GM12872 (cell line): ENCODE results near the gene STK11IP.

Experiments
- TF ChIP-seq, protein P1 (sequence below): IDR thresholded peaks from 3 replicates; pipeline ENCODE4 v1.5.1; 2011; ENCODE audit warnings: low read depth, mild to moderate bottlenecking, low read length, moderate library complexity; ENCODE audit not compliant: insufficient read depth

STK11IP gene

DNA sequence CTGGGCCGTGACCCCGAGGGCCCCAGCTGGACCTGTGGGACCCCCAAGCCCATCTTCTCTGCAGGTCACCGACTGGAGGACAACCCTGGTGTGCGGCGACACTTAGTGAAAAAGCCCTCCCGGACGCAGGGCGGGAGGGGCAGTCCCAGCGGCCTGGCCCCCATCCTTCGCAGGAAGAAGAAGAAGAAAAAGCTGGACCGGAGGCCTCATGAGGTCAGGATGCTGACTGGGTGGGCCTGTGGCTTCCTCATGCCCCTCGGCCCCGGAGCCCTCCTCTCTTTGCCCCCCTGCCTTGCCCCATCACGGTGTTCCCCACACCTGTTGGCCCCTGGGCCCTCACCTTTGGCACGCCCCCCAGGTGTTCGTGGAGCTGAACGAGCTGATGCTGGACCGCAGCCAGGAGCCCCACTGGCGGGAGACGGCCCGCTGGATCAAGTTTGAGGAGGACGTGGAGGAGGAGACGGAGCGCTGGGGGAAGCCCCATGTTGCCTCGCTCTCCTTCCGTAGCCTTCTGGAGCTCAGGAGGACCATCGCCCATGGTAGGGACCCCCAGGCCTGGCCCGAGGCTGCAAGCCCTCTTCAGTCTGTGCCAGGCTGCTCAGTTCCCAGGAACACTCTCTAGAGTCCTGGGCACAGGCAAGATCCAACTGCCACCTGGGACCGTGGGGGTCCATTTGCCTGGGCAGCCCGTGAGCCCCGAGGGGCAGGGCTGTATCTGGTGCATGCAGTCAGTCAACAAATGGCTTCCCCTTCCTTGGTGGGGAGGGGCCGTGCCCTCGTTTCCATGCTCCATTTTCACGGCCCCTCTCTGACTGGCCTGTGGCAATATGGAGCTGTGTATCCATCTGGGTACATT, 34.5 kb downstream of the STK11IP start:
- TF ChIP-seq, protein P1, sequence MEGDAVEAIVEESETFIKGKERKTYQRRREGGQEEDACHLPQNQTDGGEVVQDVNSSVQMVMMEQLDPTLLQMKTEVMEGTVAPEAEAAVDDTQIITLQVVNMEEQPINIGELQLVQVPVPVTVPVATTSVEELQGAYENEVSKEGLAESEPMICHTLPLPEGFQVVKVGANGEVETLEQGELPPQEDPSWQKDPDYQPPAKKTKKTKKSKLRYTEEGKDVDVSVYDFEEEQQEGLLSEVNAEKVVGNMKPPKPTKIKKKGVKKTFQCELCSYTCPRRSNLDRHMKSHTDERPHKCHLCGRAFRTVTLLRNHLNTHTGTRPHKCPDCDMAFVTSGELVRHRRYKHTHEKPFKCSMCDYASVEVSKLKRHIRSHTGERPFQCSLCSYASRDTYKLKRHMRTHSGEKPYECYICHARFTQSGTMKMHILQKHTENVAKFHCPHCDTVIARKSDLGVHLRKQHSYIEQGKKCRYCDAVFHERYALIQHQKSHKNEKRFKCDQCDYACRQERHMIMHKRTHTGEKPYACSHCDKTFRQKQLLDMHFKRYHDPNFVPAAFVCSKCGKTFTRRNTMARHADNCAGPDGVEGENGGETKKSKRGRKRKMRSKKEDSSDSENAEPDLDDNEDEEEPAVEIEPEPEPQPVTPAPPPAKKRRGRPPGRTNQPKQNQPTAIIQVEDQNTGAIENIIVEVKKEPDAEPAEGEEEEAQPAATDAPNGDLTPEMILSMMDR: no peak

DNA sequence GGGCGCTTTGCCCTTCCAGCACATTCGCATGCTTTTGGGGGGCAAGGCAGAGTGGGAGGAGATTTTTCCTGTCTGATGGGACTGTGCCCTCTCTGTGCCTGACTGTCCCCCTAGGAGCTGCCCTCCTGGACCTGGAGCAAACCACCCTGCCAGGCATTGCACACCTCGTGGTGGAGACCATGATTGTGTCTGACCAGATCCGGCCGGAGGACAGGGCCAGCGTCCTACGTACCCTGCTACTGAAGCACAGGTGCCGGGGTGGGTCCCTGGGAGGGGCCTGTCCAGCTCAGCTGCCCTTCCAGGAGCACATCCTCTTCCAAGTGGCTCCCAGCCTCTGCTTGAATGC, 35.1 kb downstream of the STK11IP start:
- TF ChIP-seq, protein P1: no peak

DNA sequence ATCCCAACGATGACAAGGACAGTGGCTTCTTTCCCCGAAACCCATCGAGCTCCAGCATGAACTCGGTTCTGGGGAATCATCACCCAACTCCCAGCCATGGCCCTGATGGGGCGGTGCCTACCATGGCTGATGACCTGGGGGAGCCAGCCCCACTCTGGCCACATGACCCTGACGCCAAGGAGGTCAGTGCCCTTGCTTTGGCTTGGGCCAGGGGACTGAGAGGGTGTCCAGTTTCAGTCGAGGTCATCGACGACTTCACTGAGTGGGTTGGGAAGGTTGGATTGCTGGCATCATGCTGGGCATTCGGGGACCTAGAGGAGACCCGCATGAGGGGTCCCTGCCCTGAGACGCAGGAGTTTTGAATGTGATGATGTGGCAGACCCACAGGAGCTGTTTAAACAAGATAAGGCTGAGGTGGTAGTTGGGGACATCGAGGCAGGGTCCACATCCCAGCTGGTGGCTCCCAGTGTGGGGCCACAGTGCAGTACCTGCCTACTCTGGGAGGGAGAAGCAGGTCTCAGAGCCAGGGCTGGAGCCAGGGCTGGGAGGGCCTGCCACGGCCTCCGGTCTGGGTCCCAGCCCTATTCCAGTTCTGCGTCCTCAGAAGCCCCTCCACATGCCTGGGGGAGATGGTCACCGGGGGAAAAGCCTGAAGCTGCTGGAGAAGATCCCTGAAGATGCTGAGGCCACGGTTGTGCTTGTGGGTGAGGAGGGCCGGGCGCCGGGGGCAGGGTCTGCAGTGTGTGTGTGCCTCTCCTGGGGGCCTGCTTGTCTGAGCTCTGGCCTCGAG, 35.8 kb downstream of the STK11IP start:
- TF ChIP-seq, protein P1: no peak

DNA sequence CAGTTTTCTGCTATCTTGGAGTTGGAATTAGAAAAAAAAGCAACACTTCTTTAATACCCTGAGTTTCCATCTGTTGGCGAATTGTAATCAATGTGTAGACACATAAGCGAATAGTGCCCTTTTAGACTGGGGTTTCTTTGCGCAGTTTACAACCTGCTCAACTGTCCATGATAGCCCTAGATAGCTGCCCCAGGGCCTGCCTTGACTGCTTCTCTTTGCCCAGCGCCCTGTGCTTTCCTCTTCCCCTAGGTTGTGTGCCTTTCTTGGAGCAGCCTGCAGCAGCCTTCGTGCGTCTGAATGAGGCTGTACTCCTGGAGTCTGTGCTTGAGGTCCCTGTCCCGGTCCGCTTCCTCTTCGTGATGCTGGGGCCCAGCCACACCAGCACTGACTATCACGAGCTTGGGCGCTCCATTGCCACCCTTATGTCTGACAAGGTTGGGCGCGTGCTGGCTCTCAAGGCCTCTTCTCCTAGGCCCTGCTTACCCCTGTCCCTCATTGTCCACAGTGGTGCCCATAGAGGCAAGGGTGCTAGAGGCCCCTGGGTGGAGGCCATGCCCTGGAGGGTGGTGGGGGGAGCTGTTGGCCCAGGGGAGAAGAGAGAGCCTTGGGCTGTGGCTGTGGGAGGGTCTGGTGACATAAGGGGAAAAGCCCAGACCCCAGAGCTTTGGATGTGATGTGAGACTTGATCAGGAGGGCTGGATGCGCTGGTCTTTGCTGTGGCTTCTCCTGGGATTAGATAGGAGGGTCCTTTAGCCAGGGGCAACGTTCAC, 36.7 kb downstream of the STK11IP start:
- TF ChIP-seq, protein P1: no peak

DNA sequence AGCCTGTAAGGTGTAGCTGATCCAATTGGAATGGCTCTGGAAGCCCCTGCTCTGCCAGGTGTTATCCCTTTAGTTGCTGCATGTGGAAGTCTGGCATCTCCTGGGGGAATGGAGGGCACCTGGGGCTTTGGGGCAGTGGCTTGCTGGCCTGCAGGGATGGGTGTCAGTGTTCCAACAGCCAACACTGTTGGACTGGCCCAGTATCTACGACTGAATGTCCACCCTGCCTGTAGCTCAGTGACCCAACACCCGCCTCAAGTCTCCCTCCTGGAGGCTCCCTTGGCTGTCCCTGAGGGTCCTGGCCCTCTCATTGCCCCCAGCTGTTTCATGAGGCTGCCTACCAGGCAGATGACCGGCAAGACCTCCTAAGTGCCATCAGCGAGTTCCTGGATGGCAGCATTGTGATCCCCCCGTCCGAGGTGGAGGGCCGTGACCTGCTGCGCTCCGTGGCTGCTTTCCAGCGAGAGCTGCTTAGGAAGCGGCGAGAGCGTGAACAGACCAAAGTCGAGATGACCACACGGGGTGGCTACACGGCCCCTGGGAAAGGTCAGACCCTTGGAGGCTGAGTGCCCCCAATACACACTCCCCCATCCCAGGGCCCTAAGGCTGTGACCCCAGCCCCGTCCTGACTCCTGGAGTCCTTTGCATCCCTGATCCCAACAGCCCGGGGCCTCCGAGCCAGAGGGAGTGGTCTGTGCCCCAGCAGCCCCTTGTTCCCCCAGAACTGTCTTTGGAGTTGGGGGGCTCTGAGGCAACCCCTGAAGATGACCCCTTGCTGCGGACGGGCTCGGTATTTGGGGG, 37.5 kb downstream of the STK11IP start:
- TF ChIP-seq, protein P1: no peak

DNA sequence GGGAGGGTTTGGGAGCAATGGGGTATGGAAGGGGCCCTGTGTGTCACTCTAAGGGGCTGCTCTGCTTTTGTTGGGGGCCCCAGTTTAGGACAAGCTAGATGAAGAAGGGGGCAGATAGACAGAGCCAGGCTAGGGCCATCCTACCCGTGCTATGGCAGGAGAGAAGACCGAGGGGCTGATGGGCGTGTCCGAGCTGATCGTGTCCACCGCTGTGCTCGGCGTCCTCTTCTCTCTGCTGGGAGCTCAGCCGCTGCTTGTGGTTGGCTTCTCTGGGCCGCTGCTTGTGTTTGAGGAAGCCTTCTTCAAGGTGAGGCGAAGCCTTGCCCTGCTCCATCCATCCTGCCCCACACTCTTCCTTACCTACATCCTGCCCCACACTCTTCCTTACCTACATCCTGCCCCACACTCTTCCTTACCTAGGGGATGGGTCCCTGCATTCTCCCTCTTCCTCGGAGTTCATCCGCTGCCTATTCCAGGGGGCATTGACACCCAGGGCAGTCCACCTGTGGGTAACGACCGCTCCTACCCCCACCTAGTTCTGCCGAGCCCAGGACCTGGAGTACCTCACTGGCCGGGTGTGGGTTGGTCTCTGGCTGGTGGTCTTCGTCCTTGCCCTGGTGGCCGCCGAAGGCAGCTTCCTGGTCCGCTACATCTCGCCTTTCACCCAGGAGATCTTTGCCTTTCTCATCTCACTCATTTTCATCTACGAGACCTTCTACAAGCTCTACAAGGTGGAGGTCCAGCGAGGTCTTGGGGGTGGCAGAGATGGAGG, 38.7 kb downstream of the STK11IP start:
- TF ChIP-seq, protein P1: no peak
